ENCODE measurements around the gene OR1Q1.
A peak's percentile ranks its signal among the peaks of the same experiment; 100 is the strongest.
"Not testable (repeated sequence)": the region's sequence is repeated elsewhere in the genome, so short reads cannot be mapped to it uniquely, and the experiment has no call there.

Gene OR1Q1

GRCh38 chr9:122614362-122614761, at the start of gene OR1Q1:
Gene OR1Q1, plus strand, starts transcription at chr9:122614738. Its CDS starts 0 bp downstream, at chr9:122614738.
- DNase-seq (ENCODE audit: insufficient read length, low spot score) (no peak), FAIRE-seq (no peak)
- no peak for TF ChIP-seq POLR2A (IDR thresholded peaks at IDR 0.05; ENCODE audit: low read depth, low read length)

- no peak for DNase-seq (ENCODE audit: insufficient read length, low spot score)
- no peak for FAIRE-seq
- TF ChIP-seq POLR2A (IDR thresholded peaks at IDR 0.05; ENCODE audit: low read depth, low read length): no peak
These were observed 46.6 kb upstream of the OR1Q1 start for GRCh38 chr9:122567901-122568300.

DNA sequence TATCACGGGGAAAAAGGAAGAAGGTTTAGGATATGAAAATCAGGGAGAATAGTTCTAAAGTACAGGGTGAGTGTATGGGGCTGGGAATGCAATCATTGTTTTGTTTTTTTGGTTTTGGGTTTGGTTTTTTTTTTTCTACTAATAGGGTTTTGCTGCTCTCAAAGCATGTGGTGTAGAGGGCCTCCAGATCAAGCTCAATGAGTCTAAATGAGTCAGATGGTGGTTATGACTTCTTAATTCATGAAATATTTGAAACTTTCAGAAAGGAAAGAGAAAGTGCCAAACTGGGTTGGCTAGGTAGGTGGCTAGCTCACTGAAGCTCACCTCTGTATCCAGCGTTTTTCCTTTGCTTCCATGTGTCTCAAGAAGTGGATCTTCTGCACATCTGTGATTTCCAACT, 42.1 kb upstream of the OR1Q1 start:
- no peak for FAIRE-seq
- TF ChIP-seq POLR2A (IDR thresholded peaks at IDR 0.05; ENCODE audit: low read depth, low read length): no peak
- no peak for DNase-seq (ENCODE audit: insufficient read length, low spot score)

DNA sequence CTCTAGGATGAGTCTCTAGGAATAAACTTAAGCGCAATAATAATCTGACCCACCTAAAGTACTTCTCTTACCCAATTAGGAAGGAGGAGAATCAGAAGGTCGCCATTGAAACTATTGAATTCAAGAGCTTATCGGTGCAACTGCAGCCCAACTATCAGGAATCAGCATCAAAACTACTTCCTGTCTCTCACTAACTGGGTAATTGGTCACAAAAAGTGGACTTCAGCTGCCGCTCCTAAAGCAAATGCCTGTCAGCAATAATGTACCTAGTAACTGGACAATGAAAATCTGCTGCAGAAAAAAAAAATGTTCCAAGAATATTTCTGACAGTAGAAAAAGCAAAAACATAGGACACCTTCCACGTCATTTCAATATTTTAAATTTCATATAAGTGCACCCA, 34.7 kb upstream of the OR1Q1 start:
- FAIRE-seq (peak; percentile 33), DNase-seq (ENCODE audit: insufficient read length, low spot score) (no peak)
- TF ChIP-seq POLR2A (IDR thresholded peaks at IDR 0.05; ENCODE audit: low read depth, low read length): no peak

GRCh38 chr9:122580360-122580759, 34.2 kb upstream of the OR1Q1 start:
- no peak for TF ChIP-seq POLR2A (IDR thresholded peaks at IDR 0.05; ENCODE audit: low read depth, low read length)
- DNase-seq (ENCODE audit: insufficient read length, low spot score) (peak; percentile 30), FAIRE-seq (peak; percentile 97)

- DNase-seq (ENCODE audit: insufficient read length, low spot score); FAIRE-seq: not testable (repeated sequence)
These were observed 31.3 kb upstream of the OR1Q1 start, which contains the start of gene OR1L8 for GRCh38 chr9:122583284-122583683. Gene OR1L8, minus strand, starts transcription at chr9:122583384. Its CDS starts 14,907 bp downstream, at chr9:122568477.

- no peak for TF ChIP-seq POLR2A (IDR thresholded peaks at IDR 0.05; ENCODE audit: low read depth, low read length)
- DNase-seq (ENCODE audit: insufficient read length, low spot score) (no peak), FAIRE-seq (peak; percentile 48)
These were observed 8.8 kb upstream of the OR1Q1 start for GRCh38 chr9:122605691-122606090.

GRCh38 chr9:122606587-122606986, 8.0 kb upstream of the OR1Q1 start:
- FAIRE-seq (no peak), DNase-seq (ENCODE audit: insufficient read length, low spot score) (no peak)
- no peak for TF ChIP-seq POLR2A (IDR thresholded peaks at IDR 0.05; ENCODE audit: low read depth, low read length)

GRCh38 chr9:122609804-122610203, 4.7 kb upstream of the OR1Q1 start:
- TF ChIP-seq POLR2A (IDR thresholded peaks at IDR 0.05; ENCODE audit: low read depth, low read length): no peak
- DNase-seq (ENCODE audit: insufficient read length, low spot score) (no peak), FAIRE-seq (no peak)

DNA sequence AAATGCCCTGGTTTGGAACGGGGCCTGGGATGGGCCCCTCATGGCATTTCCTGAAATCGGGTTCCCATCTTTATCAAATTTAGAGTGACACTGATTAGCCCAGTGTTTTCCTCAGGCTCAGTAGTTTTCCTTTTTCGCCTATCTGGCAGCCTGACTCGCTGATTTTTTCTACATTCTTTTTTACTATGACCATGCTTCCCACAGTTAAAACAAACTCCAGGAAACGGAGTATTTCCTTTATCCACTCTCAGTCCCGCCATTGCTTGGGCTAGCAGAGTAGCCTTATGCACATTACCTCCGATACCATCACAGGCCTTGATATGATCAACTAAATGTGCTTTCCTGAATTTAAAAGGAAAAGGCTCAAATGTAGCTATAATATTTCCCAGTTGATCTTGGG, 5.5 kb downstream of the OR1Q1 start:
- no peak for TF ChIP-seq POLR2A (IDR thresholded peaks at IDR 0.05; ENCODE audit: low read depth, low read length)
- no peak for DNase-seq (ENCODE audit: insufficient read length, low spot score)
- no peak for FAIRE-seq

DNA sequence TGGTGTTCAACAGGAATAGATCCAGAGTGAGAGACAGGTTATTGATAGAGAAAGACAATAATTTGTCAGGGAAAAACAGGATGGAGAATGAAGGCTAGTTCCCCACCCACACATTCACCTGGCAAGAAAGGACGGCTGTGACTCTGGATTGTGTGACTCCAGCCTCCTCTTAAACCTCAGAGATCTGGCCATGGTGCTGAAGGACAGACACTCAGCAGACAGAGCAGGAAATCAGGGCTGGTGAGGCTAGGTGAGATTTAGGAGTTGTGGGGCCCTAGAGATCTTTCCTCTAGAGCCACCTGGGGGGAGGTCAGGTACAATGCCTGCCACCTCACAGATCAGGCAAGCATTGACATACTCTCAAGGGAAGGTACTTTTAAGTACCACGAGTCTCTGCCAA, 27.7 kb downstream of the OR1Q1 start:
- TF ChIP-seq POLR2A (IDR thresholded peaks at IDR 0.05; ENCODE audit: low read depth, low read length): no peak
- FAIRE-seq (peak; percentile 76), DNase-seq (ENCODE audit: insufficient read length, low spot score) (peak; percentile 12)

DNA sequence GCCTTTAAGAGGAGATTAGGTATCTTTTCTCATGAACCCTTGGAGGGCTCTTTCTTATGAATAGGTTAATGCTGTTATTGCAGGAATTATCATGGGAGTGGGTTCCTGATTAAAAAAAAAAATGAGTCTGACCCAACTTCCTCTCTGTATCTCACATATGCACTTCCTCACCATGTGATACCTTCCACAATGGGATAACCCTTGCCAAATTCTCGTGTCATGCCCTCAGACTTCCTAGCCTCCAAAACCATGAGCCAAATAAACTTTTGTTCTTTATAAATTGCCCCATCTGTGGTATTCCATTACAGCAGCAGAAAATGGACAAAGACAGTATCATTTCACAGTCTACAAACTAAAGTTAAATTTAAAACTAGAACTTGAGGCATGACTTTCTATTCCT, 41.8 kb downstream of the OR1Q1 start:
- DNase-seq (ENCODE audit: insufficient read length, low spot score) (no peak), FAIRE-seq (no peak)
- no peak for TF ChIP-seq POLR2A (IDR thresholded peaks at IDR 0.05; ENCODE audit: low read depth, low read length)

DNA sequence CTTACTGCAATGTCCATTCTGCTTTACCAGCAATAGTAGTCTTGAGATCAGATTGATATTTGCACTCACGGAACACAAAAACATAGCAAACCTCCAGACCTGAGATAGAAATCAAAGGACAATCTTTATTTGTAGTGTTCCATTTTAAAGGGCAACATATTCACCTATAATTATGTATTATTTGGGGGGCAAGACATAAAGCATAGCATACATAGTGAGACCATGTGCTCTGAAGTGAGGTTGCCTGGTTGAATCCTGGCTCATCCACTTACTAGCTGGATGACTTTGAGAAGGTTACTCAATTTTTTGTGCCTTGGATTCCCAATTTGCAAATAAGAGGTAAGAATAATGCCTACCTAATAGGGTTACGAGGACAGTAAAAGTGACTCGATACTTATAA, 43.0 kb downstream of the OR1Q1 start, which contains the start of gene OR1B1:
OR1B1 (minus strand) TSS at position 101 of the 400 bp plus-strand sequence.
- FAIRE-seq: peak; percentile 20

GRCh38 chr9:122661416-122661815, 46.9 kb downstream of the OR1Q1 start, which contains the start of gene OR1L1:
Gene OR1L1, plus strand, starts transcription at chr9:122661716. Its CDS starts 0 bp downstream, at chr9:122661716.
- DNase-seq (ENCODE audit: insufficient read length, low spot score): no peak
- TF ChIP-seq POLR2A (IDR thresholded peaks at IDR 0.05; ENCODE audit: low read depth, low read length): no peak
- FAIRE-seq: no peak

More for the DNA sequence above, 43.0 kb downstream of the OR1Q1 start, which contains the start of gene OR1B1:
- no peak for DNase-seq (ENCODE audit: insufficient read length, low spot score)
- TF ChIP-seq POLR2A (IDR thresholded peaks at IDR 0.05; ENCODE audit: low read depth, low read length): no peak
